ENCODE data around the gene ZNF764. TPM values are rescaled to one million over a fixed set of nuclear protein-coding genes. Genes with fewer than 3 reads are reported as not detected.
A peak's percentile ranks its signal among the peaks of the same experiment; 100 is the strongest.

ZNF764 gene
- total and polyA plus RNA-seq, 9 of the 15 experiments (the other 6 are each of a cell fraction or from before 2014, with no cell fraction given) = 0.69 to 10.1 (median 4.1) TPM

DNA sequence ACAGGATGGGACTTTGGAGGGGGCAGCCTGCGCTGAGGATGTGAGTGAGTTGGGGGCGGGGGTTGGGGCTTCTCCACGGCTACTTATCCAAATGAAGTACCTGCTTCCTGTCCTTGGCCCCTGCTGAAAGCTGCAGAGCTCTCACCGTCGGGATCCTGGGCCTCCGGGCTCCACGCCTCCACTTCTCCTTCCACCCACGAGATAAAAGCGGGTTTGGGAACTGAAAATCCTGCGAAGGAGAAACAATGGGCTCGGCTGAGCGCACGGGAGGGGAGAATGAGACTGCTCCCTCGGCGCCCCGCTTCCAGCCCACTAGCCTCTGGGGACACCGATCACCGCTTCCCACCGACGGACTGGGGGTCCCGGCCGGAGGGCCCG, 26.8 kb upstream of the ZNF764 start (continued):
- no peak for TF ChIP-seq PHF21A (IDR thresholded peaks at IDR 0.05; ENCODE audit: borderline replicate concordance, low read depth)
- 0 out of 2 replicates have a peak, but pooled peaks have one; percentile 28 for TF ChIP-seq SPI1 (IDR thresholded peaks at IDR 0.05; ENCODE audit: borderline replicate concordance, low read depth, low read length)
- TF ChIP-seq, protein P1, sequence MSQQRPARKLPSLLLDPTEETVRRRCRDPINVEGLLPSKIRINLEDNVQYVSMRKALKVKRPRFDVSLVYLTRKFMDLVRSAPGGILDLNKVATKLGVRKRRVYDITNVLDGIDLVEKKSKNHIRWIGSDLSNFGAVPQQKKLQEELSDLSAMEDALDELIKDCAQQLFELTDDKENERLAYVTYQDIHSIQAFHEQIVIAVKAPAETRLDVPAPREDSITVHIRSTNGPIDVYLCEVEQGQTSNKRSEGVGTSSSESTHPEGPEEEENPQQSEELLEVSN (IDR thresholded peaks at IDR 0.05; ENCODE audit: borderline replicate concordance in 1 of 2, extremely low read depth in 1 of 2, insufficient read depth in 1 of 2, insufficient read length in 1 of 2, low read depth in 1 of 2, low read length in 1 of 2, poor library complexity in 1 of 2, severe bottlenecking in 1 of 2) = peak in 1 of 2 experiments; percentile 3
- TF ChIP-seq, protein P2, sequence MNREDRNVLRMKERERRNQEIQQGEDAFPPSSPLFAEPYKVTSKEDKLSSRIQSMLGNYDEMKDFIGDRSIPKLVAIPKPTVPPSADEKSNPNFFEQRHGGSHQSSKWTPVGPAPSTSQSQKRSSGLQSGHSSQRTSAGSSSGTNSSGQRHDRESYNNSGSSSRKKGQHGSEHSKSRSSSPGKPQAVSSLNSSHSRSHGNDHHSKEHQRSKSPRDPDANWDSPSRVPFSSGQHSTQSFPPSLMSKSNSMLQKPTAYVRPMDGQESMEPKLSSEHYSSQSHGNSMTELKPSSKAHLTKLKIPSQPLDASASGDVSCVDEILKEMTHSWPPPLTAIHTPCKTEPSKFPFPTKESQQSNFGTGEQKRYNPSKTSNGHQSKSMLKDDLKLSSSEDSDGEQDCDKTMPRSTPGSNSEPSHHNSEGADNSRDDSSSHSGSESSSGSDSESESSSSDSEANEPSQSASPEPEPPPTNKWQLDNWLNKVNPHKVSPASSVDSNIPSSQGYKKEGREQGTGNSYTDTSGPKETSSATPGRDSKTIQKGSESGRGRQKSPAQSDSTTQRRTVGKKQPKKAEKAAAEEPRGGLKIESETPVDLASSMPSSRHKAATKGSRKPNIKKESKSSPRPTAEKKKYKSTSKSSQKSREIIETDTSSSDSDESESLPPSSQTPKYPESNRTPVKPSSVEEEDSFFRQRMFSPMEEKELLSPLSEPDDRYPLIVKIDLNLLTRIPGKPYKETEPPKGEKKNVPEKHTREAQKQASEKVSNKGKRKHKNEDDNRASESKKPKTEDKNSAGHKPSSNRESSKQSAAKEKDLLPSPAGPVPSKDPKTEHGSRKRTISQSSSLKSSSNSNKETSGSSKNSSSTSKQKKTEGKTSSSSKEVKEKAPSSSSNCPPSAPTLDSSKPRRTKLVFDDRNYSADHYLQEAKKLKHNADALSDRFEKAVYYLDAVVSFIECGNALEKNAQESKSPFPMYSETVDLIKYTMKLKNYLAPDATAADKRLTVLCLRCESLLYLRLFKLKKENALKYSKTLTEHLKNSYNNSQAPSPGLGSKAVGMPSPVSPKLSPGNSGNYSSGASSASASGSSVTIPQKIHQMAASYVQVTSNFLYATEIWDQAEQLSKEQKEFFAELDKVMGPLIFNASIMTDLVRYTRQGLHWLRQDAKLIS (CRISPR knock-in tag; IDR thresholded peaks at IDR 0.05) = 0 out of 2 replicates have a peak, but pooled peaks have one; percentile 64
- TF ChIP-seq, protein P3, sequence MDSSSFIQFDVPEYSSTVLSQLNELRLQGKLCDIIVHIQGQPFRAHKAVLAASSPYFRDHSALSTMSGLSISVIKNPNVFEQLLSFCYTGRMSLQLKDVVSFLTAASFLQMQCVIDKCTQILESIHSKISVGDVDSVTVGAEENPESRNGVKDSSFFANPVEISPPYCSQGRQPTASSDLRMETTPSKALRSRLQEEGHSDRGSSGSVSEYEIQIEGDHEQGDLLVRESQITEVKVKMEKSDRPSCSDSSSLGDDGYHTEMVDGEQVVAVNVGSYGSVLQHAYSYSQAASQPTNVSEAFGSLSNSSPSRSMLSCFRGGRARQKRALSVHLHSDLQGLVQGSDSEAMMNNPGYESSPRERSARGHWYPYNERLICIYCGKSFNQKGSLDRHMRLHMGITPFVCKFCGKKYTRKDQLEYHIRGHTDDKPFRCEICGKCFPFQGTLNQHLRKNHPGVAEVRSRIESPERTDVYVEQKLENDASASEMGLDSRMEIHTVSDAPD (CRISPR knock-in tag; IDR thresholded peaks at IDR 0.05) = no peak
- TF ChIP-seq PCBP1 (IDR thresholded peaks at IDR 0.05; ENCODE audit: low read depth, low read length, poor library complexity, severe bottlenecking) = peak; percentile 25

Measured in K562 (cell line).